ENCODE measurements around the gene RNF167. TPM values are rescaled to one million over a fixed set of nuclear protein-coding genes. Genes with fewer than 3 reads are reported as not detected.

RNF167 gene
- total RNA-seq, 1 donor from 2014 or later, result 90.4 TPM

GRCh38 chr17:4956493-4957061 is 16.5 kb downstream of the RNF167 start:
- H3K36me3 Mint-ChIP-seq (ENCODE audit: low read depth), result peaks cover 2% of the 10 kb centered on the region
- DNase-seq (ENCODE audit: low read depth, low spot score), result no peak
- peak overlapping the region; percentile 27 for H3K4me3 Mint-ChIP-seq
- TF ChIP-seq CTCF (conservative IDR thresholded peaks at IDR 0.05), result no peak
- H3K9me3 Mint-ChIP-seq, result no peaks in the 10 kb centered on the region
- peaks cover 11% of the 10 kb centered on the region for H3K4me1 Mint-ChIP-seq
- H3K27me3 Mint-ChIP-seq (ENCODE audit: low read depth), result no peaks in the 10 kb centered on the region
- no peak overlapping the region for H3K27ac Mint-ChIP-seq (ENCODE audit: unreplicated experiment)

- H3K36me3 Mint-ChIP-seq (ENCODE audit: low read depth), result peaks cover 5% of the 10 kb centered on the region
- peaks cover 8% of the 10 kb centered on the region for H3K4me1 Mint-ChIP-seq
- H3K27ac Mint-ChIP-seq (ENCODE audit: unreplicated experiment), result no peak overlapping the region
- no peak for TF ChIP-seq CTCF (conservative IDR thresholded peaks at IDR 0.05)
- H3K9me3 Mint-ChIP-seq, result no peaks in the 10 kb centered on the region
- no peak for DNase-seq (ENCODE audit: low read depth, low spot score)
- H3K27me3 Mint-ChIP-seq (ENCODE audit: low read depth), result no peaks in the 10 kb centered on the region
- no peak overlapping the region for H3K4me3 Mint-ChIP-seq
These were observed 18.0 kb downstream of the RNF167 start for GRCh38 chr17:4958102-4958501.

GRCh38 chr17:4959261-4959965 is 19.3 kb downstream of the RNF167 start:
- TF ChIP-seq CTCF (conservative IDR thresholded peaks at IDR 0.05), result no peak
- no peak for DNase-seq (ENCODE audit: low read depth, low spot score)
- no peak overlapping the region for H3K27ac Mint-ChIP-seq (ENCODE audit: unreplicated experiment)
- H3K9me3 Mint-ChIP-seq, result no peaks in the 10 kb centered on the region
- no peak overlapping the region for H3K4me3 Mint-ChIP-seq
- no peaks in the 10 kb centered on the region for H3K27me3 Mint-ChIP-seq (ENCODE audit: low read depth)
- peaks cover 8% of the 10 kb centered on the region for H3K4me1 Mint-ChIP-seq
- H3K36me3 Mint-ChIP-seq (ENCODE audit: low read depth), result peaks cover 5% of the 10 kb centered on the region

GRCh38 chr17:4960279-4960922 is 20.3 kb downstream of the RNF167 start:
- TF ChIP-seq CTCF (conservative IDR thresholded peaks at IDR 0.05), result no peak
- no peak for DNase-seq (ENCODE audit: low read depth, low spot score)
- Mint-ChIP-seq H3K4me1 (peaks cover 11% of the 10 kb centered on the region), H3K9me3 (no peaks in the 10 kb centered on the region), H3K36me3 (ENCODE audit: low read depth) (peaks cover 8% of the 10 kb centered on the region), H3K27me3 (ENCODE audit: low read depth) (no peaks in the 10 kb centered on the region), H3K27ac (ENCODE audit: unreplicated experiment) (peak overlapping the region; percentile 67), H3K4me3 (peak overlapping the region; percentile 40)

GRCh38 chr17:4965311-4965986 is 25.4 kb downstream of the RNF167 start:
- H3K9me3 Mint-ChIP-seq, result no peaks in the 10 kb centered on the region
- H3K27me3 Mint-ChIP-seq (ENCODE audit: low read depth), result no peaks in the 10 kb centered on the region
- peak overlapping the region; percentile 77 for H3K4me3 Mint-ChIP-seq
- H3K27ac Mint-ChIP-seq (ENCODE audit: unreplicated experiment), result peak overlapping the region; percentile 8
- DNase-seq (ENCODE audit: low read depth, low spot score), result no peak
- H3K36me3 Mint-ChIP-seq (ENCODE audit: low read depth), result peaks cover 15% of the 10 kb centered on the region
- no peak for TF ChIP-seq CTCF (conservative IDR thresholded peaks at IDR 0.05)
- H3K4me1 Mint-ChIP-seq, result peaks cover 31% of the 10 kb centered on the region
